Smooth muscle cell (in vitro differentiated cells): Measurements from ENCODE around the gene STAC2. TPM values are rescaled to one million over a fixed set of nuclear protein-coding genes. Genes with fewer than 3 reads are reported as not detected.

ENCODE experiments used
- DNase-seq: peaks from one replicate; lab custom pipeline; 2025; ENCODE audit not compliant: unreplicated experiment; lab: John Stamatoyannopoulos, UW
- H2AFZ ChIP-seq: fragments of 200-600 bp; sonication (generic); 2 replicates; pipeline ENCODE4 v1.6.0; 2016; ENCODE audit warnings: antibody characterized with exemption, low read depth, mild to moderate bottlenecking
- H3F3A ChIP-seq: fragments of 200-600 bp; sonication (generic); 2 replicates; pipeline ENCODE4 v1.6.0; 2017; ENCODE audit warnings: antibody characterized with exemption, low read depth
- H3K27ac ChIP-seq: fragments of 200-600 bp; sonication (generic); 2 replicates; pipeline ENCODE4 v1.5.1; 2016; ENCODE audit warnings: low read depth, mild to moderate bottlenecking
- H3K27me3 ChIP-seq: fragments of 200-600 bp; sonication (generic); 2 replicates; pipeline ENCODE4 v1.6.1; 2016; ENCODE audit warnings: low read depth, mild to moderate bottlenecking
- H3K36me3 ChIP-seq: fragments of 200-600 bp; sonication (generic); 2 replicates; pipeline ENCODE4 v1.5.1; 2016; ENCODE audit warnings: low read depth
- H3K4me1 ChIP-seq: fragments of 200-600 bp; sonication (generic); 2 replicates; pipeline ENCODE4 v1.5.1; 2016; ENCODE audit warnings: low read depth
- H3K4me2 ChIP-seq: fragments of 200-600 bp; sonication (generic); 2 replicates; pipeline ENCODE4 v1.6.0; 2016; ENCODE audit warnings: mild to moderate bottlenecking
- H3K4me3 ChIP-seq: fragments of 200-600 bp; sonication (generic); 2 replicates; pipeline ENCODE4 v1.5.1; 2016; ENCODE audit warnings: mild to moderate bottlenecking
- H3K79me2 ChIP-seq: fragments of 200-600 bp; sonication (generic); 2 replicates; pipeline ENCODE4 v1.6.0; 2016; ENCODE audit warnings: low read depth, mild to moderate bottlenecking
- H3K9ac ChIP-seq: fragments of 200-600 bp; sonication (generic); 2 replicates; pipeline ENCODE4 v1.6.0; 2016; ENCODE audit warnings: low read depth
- H3K9me3 ChIP-seq: fragments of 200-600 bp; sonication (generic); replicated peaks from 2 replicates; pipeline ENCODE4 v1.5.1; 2016; ENCODE audit warnings: low read depth
- H4K20me1 ChIP-seq: fragments of 200-600 bp; sonication (generic); 2 replicates; pipeline ENCODE4 v1.6.0; 2016; ENCODE audit warnings: low read depth
- WGBS: methylation state at CpG from one replicate; pipeline ENCODE4 v1.1.7; 2016; ENCODE audit warnings: low lambda C conversion rate; 5-methylcytosine and 5-hydroxymethylcytosine counted together
- polyA plus RNA-seq: library from polyadenylated mRNA; unstranded; fragments of >200 nt; fragmentation: Nextera tagmentation; extraction: Ambion mirVana; gene quantifications from 2 replicates; pipeline ENCODE4 v1.2.1, GENCODE V29; 2016
- total RNA-seq: library from RNA; depleted of rRNA; stranded (reverse); fragments of >200 nt; gene quantifications from 2 replicates; pipeline ENCODE4 v1.2.3, GENCODE V29; 2014
- TF ChIP-seq, protein P1 (sequence below): fragments of 200-600 bp; sonication (generic); IDR thresholded peaks from 2 replicates; pipeline ENCODE4 v1.5.1; 2017; ENCODE audit warnings: borderline replicate concordance, mild to moderate bottlenecking, antibody characterized with exemption; ENCODE audit not compliant: insufficient read depth, poor library complexity, severe bottlenecking

Gene STAC2
- total and polyA plus RNA-seq, 2 experiments from 2014 or later: 0.09 to 0.32 TPM

DNA sequence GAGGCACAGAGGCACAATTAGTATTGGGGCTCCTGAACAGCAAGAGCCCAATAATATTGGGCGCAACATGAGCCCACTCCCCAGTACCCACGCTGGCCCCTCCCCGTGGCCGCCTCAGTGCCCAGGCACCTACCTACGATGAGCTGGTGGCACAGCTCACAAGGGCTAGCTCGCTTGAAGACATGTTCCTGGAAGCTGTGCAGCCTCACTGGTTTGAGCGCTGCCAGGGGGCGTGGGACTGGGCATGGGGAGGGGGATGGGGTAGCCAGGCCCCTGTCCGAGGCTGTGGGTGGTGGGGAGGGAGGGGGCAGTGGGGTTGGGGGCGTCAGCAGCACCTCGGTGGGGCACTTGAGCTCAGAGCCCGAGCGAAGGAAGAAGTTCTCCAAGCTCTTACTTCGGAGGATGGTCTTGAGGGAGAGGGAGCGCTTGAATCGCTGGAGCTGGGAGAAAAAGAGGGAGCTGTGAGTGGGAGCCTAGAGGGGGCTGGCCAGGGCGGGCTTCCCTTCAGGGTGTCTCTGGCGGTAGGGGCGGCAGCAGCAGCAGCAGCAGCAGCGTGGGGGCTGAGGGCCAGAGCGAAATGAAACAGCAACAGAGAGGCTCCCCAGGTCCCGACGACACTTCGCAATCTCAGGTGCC is 7.9 kb downstream of the STAC2 start:
- no peak overlapping the region for H3K9ac ChIP-seq
- no peak overlapping the region for H3K4me3 ChIP-seq
- H3K27ac ChIP-seq: no peak overlapping the region
- H3K4me1 ChIP-seq: no peaks in the 10 kb centered on the region
- TF ChIP-seq, protein P1, sequence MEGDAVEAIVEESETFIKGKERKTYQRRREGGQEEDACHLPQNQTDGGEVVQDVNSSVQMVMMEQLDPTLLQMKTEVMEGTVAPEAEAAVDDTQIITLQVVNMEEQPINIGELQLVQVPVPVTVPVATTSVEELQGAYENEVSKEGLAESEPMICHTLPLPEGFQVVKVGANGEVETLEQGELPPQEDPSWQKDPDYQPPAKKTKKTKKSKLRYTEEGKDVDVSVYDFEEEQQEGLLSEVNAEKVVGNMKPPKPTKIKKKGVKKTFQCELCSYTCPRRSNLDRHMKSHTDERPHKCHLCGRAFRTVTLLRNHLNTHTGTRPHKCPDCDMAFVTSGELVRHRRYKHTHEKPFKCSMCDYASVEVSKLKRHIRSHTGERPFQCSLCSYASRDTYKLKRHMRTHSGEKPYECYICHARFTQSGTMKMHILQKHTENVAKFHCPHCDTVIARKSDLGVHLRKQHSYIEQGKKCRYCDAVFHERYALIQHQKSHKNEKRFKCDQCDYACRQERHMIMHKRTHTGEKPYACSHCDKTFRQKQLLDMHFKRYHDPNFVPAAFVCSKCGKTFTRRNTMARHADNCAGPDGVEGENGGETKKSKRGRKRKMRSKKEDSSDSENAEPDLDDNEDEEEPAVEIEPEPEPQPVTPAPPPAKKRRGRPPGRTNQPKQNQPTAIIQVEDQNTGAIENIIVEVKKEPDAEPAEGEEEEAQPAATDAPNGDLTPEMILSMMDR: no peak
- WGBS: 38% methylated on average over 24 of the region's 24 CpGs
- H3F3A ChIP-seq: no peaks in the 10 kb centered on the region
- H3K27me3 ChIP-seq: peaks cover 34% of the 10 kb centered on the region
- no peak overlapping the region for H2AFZ ChIP-seq
- H4K20me1 ChIP-seq: no peaks in the 10 kb centered on the region
- H3K9me3 ChIP-seq: no peaks in the 10 kb centered on the region
- H3K36me3 ChIP-seq: no peaks in the 10 kb centered on the region
- DNase-seq: no peak
- H3K4me2 ChIP-seq: no peak overlapping the region
- no peaks in the 10 kb centered on the region for H3K79me2 ChIP-seq

DNA sequence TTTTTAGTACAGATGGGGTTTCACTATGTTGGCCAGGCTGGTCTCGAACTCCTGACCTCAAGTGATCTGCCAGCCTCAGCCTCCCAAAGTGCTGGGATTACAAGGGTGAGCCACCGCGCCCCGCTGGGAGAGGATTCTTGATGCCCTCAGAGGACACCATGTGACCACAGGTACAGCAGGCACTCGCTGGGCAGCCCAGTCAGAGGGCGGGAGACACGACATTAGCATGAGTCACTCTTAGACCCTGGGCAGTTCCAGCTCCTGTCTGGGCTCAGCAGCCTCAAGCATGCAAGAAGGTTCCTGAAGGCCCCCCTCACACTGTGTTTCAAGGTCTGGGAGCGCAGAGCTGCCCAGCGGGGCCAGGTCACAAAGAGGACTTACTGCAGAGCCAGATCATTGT is 11.9 kb downstream of the STAC2 start:
- TF ChIP-seq, protein P1: no peak
- peaks cover 19% of the 10 kb centered on the region for H3K27me3 ChIP-seq
- H3K36me3 ChIP-seq: no peaks in the 10 kb centered on the region
- no peak for DNase-seq
- no peaks in the 10 kb centered on the region for H3F3A ChIP-seq
- no peaks in the 10 kb centered on the region for H3K9me3 ChIP-seq
- no peaks in the 10 kb centered on the region for H3K79me2 ChIP-seq
- no peak overlapping the region for H3K4me3 ChIP-seq
- H2AFZ ChIP-seq: no peak overlapping the region
- H3K4me1 ChIP-seq: peaks cover 5% of the 10 kb centered on the region
- H3K4me2 ChIP-seq: no peak overlapping the region
- no peak overlapping the region for H3K27ac ChIP-seq
- 49% methylated on average over 9 of the region's 9 CpGs for WGBS
- no peaks in the 10 kb centered on the region for H4K20me1 ChIP-seq
- no peak overlapping the region for H3K9ac ChIP-seq

DNA sequence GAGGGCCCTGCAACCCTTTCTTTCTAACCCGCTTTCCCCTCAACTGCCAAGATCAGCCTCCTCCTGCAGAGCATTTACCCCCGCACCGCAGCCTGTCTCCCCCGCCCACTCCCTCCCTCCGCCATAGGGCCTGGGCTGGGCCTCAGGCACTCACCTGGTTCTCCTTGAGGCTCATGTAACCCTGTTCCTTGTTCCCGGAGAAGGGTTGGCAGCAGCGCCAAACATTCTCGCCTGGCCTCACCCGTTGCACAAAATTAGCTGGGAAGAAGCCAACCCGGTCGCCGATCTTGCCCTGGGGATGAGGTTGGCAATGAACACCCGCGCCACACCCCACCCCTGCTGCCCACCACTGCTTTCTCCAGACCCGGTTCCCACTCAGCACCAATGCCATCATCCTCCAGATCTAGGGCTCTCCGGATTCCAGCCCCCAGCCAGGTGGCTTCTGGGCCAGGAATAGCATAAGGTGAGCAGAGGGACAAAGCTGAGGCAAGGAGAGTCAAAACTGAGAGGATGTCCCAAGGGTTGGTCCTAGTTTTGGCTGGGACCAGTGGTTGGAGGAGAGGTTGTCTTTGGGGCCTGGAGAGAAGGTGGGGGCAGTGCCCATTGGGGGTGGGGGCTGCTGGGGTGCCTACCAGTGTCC is 12.8 kb downstream of the STAC2 start:
- Histone ChIP-seq H3K4me3 (no peak overlapping the region), H4K20me1 (no peaks in the 10 kb centered on the region), H3K36me3 (no peaks in the 10 kb centered on the region), H2AFZ (no peak overlapping the region), H3K79me2 (no peaks in the 10 kb centered on the region), H3K27ac (no peak overlapping the region), H3K27me3 (peaks cover 11% of the 10 kb centered on the region), H3K9ac (no peak overlapping the region), H3K4me2 (no peak overlapping the region), H3F3A (peaks cover 3% of the 10 kb centered on the region), H3K9me3 (no peaks in the 10 kb centered on the region), H3K4me1 (peaks cover 5% of the 10 kb centered on the region)
- TF ChIP-seq, protein P1: no peak
- WGBS: 69% methylated on average over 16 of the region's 16 CpGs
- no peak for DNase-seq

DNA sequence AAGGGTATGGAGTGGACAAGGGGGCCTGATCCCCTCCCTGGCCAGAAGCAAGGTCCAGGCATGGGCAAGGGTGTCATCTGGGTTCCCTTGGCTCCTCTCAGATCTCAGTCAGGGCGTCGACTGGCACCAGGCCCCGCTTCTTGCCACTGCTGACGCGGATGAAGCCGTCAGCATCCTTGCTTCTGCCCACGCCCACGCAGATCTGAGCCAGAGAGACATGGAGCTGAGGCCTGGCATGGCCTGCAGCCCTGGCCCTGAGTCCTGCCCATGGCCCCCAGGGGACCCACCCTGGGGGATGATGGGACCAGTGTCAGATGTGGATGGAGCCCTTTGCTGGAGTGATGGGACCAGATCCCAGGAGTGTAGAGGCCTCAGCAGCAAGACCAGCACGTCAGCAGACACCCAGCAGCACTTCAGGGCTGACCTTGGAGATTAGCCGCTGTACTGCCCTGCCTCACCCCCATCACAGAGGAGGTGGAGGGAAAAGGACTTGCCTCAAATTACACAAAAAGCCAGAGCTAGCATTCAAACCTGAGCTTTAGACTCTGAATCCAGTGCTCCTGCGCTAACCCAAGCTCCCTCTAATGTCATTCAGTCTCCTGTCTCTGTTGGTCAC is 13.4 kb downstream of the STAC2 start:
- Histone ChIP-seq H2AFZ (no peak overlapping the region), H3K4me2 (no peak overlapping the region), H3K4me1 (peaks cover 5% of the 10 kb centered on the region), H3F3A (peaks cover 5% of the 10 kb centered on the region), H3K27ac (no peak overlapping the region), H3K79me2 (no peaks in the 10 kb centered on the region), H3K4me3 (no peak overlapping the region), H4K20me1 (no peaks in the 10 kb centered on the region), H3K9me3 (no peaks in the 10 kb centered on the region), H3K9ac (no peak overlapping the region), H3K27me3 (peaks cover 5% of the 10 kb centered on the region), H3K36me3 (no peaks in the 10 kb centered on the region)
- TF ChIP-seq, protein P1: no peak
- 87% methylated on average over 11 of the region's 11 CpGs for WGBS
- DNase-seq: no peak
